Keratinocyte (primary cell): ENCODE measurements around the gene SLCO3A1. TPM values are rescaled to one million over a fixed set of nuclear protein-coding genes. Genes with fewer than 3 reads are reported as not detected.
A peak's percentile ranks its signal among the peaks of the same experiment; 100 is the strongest.

Experiments
- DNase-seq: peaks from one replicate; pipeline ENCODE4 v3.0.0-alpha.2; 2011; ENCODE audit warnings: low read depth, missing footprints, low spot score
- FAIRE-seq: peaks from 2 replicates; lab custom pipeline; 2011; peaks lifted over from hg19 to GRCh38; lab: Jason Lieb, UNC
- H2AFZ ChIP-seq: 2 replicates; pipeline ENCODE4 v1.6.0; 2012; ENCODE audit warnings: low read length, control low read depth, inconsistent platforms; ENCODE audit not compliant: control insufficient read depth
- H3K27ac ChIP-seq: 2 replicates; pipeline ENCODE4 v1.5.1; 2011; ENCODE audit warnings: low read length; ENCODE audit not compliant: control insufficient read depth, insufficient read depth
- H3K27me3 ChIP-seq: 3 replicates; pipeline ENCODE4 v1.6.0; 2011; ENCODE audit warnings: low read length; ENCODE audit not compliant: control insufficient read depth, insufficient read depth; ENCODE audit errors: extremely low read depth
- H3K36me3 ChIP-seq, 2 experiments: 2 replicates in 1 of 2; 3 replicates in 1 of 2; pipeline ENCODE4 v1.5.1; 2011; ENCODE audit warnings: low read length in 2 of 2, mild to moderate bottlenecking in 1 of 2; ENCODE audit not compliant: control insufficient read depth in 2 of 2, insufficient read depth in 2 of 2; ENCODE audit errors: extremely low read depth in 1 of 2
- H3K4me1 ChIP-seq: 3 replicates; pipeline ENCODE4 v1.5.1; 2011; ENCODE audit warnings: low read length; ENCODE audit not compliant: control insufficient read depth, insufficient read depth; ENCODE audit errors: extremely low read depth
- H3K4me2 ChIP-seq: 3 replicates; pipeline ENCODE4 v1.6.0; 2011; ENCODE audit warnings: low read depth, low read length; ENCODE audit not compliant: control insufficient read depth, insufficient read depth; ENCODE audit errors: extremely low read depth
- H3K4me3 ChIP-seq, 3 experiments: fragments of 200-600 bp in 1 of 3; sonication (generic) in 1 of 3; 2 replicates in 2 of 3; 3 replicates in 1 of 3; pipeline ENCODE4 v1.5.1; 2011 to 2016; ENCODE audit warnings: low read length in 3 of 3, mild to moderate bottlenecking in 3 of 3, control low read depth in 2 of 3, inconsistent platforms in 1 of 3, low read depth in 1 of 3, mixed read lengths in 1 of 3, mixed run types in 1 of 3, moderate library complexity in 1 of 3; ENCODE audit not compliant: control insufficient read depth in 2 of 3, insufficient read depth in 2 of 3; ENCODE audit errors: extremely low read depth in 1 of 3
- H3K79me2 ChIP-seq: 2 replicates; pipeline ENCODE4 v1.6.0; 2012; ENCODE audit warnings: low read length; ENCODE audit not compliant: control insufficient read depth, insufficient read depth
- H3K9ac ChIP-seq: 3 replicates; pipeline ENCODE4 v1.6.0; 2011; ENCODE audit warnings: low read length; ENCODE audit not compliant: control insufficient read depth, insufficient read depth; ENCODE audit errors: extremely low read depth
- H3K9me1 ChIP-seq: 3 replicates; pipeline ENCODE4 v1.6.0; 2011; ENCODE audit warnings: low read length; ENCODE audit not compliant: control insufficient read depth, insufficient read depth; ENCODE audit errors: extremely low read depth
- H3K9me3 ChIP-seq: 2 replicates; pipeline ENCODE4 v1.5.1; 2012; ENCODE audit warnings: low read depth, low read length; ENCODE audit not compliant: control insufficient read depth
- H4K20me1 ChIP-seq: 3 replicates; pipeline ENCODE4 v1.6.0; 2011; ENCODE audit warnings: low read length; ENCODE audit not compliant: control insufficient read depth, insufficient read depth; ENCODE audit errors: extremely low read depth
- CTCF ChIP-seq, 3 experiments: IDR thresholded peaks in 1 of 3; conservative IDR thresholded peaks in 1 of 3; optimal IDR thresholded peaks in 1 of 3; 2 replicates in 2 of 3; 3 replicates in 1 of 3; pipeline versions ENCODE3 to v1.5.1; 2011; ENCODE audit warnings: low read length in 3 of 3, mild to moderate bottlenecking in 3 of 3, moderate library complexity in 2 of 3, control low read depth in 1 of 3, inconsistent platforms in 1 of 3; ENCODE audit not compliant: insufficient read depth in 2 of 3; ENCODE audit errors: extremely low read depth in 1 of 3
- EZH2 ChIP-seq: IDR thresholded peaks from one replicate; pipeline ENCODE4 v1.6.1; 2012; ENCODE audit warnings: inconsistent platforms, mild to moderate bottlenecking, low read length, moderate library complexity
- dilution Hi-C: fragments of 300-500 bp; cut with MboI; formaldehyde crosslinking; loops from one replicate; pipeline ENCODE4 v1.7.0; 2020; ENCODE audit warnings: low sequenced_read_pairs; ENCODE audit not compliant: extremely low pct_ligation_motif_present
- polyA plus RNA-seq, 5 experiments: library from polyadenylated mRNA; depleted of rRNA in 3 of 5; stranded (reverse) in 3 of 5; stranded (forward) in 1 of 5; unstranded in 1 of 5; fragments of >200 nt; gene quantifications; 1 replicate in 1 of 5; 2 replicates in 3 of 5; 3 replicates in 1 of 5; pipeline versions ENCODE4 v1.2.1 to v1.2.3, GENCODE V29; 2011 to 2012; ENCODE audit warnings: missing spikeins in 2 of 5, low read depth in 1 of 5, low replicate concordance in 1 of 5

The SLCO3A1 gene
- polyA plus RNA-seq, 1 donor (not counting 4 experiments of a cell fraction or from before 2014, with no cell fraction given), result 21.3 TPM

- dilution Hi-C loops, result no loop called here
- no peak for DNase-seq
These were observed 189.8 kb downstream of the SLCO3A1 start for GRCh38 chr15:92043283-92043682.

GRCh38 chr15:92044203-92044909 lies 190.8 kb downstream of the SLCO3A1 start:
- Histone ChIP-seq H3K9ac (no peak overlapping the region), H3K9me1 (no peaks in the 10 kb centered on the region), H3K27me3 (no peaks in the 10 kb centered on the region), H4K20me1 (no peaks in the 10 kb centered on the region), H3K4me3 (no peak overlapping the region), H2AFZ (no peak overlapping the region), H3K79me2 (peaks cover 11% of the 10 kb centered on the region), H3K4me2 (peak overlapping the region; percentile 9), H3K4me1 (peaks cover 14% of the 10 kb centered on the region), H3K9me3 (no peaks in the 10 kb centered on the region), H3K36me3 (no peaks in the 10 kb centered on the region), H3K27ac (peak overlapping the region; percentile 9)
- FAIRE-seq (no peak), DNase-seq (no peak)
- dilution Hi-C loops, result no loop called here
- TF ChIP-seq EZH2 (no peak), CTCF (optimal IDR thresholded peaks at IDR 0.05 in 1 of 3, IDR thresholded peaks at IDR 0.05 in 1 of 3, conservative IDR thresholded peaks at IDR 0.05 in 1 of 3; ENCODE audit: extremely low read depth in 1 of 3, insufficient read depth in 2 of 3, low read length in 3 of 3) (no peak)

More at GRCh38 chr15:92043283-92043682, 189.8 kb downstream of the SLCO3A1 start:
- H3K4me1 ChIP-seq, result peaks cover 14% of the 10 kb centered on the region
- no peak overlapping the region for H3K4me3 ChIP-seq
- H3K27ac ChIP-seq, result no peak overlapping the region
- H3K9me3 ChIP-seq, result no peaks in the 10 kb centered on the region
- no peaks in the 10 kb centered on the region for H3K36me3 ChIP-seq
- H4K20me1 ChIP-seq, result no peaks in the 10 kb centered on the region
- H3K79me2 ChIP-seq, result peaks cover 10% of the 10 kb centered on the region
- FAIRE-seq, result peak; percentile 86
- TF ChIP-seq CTCF (optimal IDR thresholded peaks at IDR 0.05 in 1 of 3, IDR thresholded peaks at IDR 0.05 in 1 of 3, conservative IDR thresholded peaks at IDR 0.05 in 1 of 3; ENCODE audit: extremely low read depth in 1 of 3, insufficient read depth in 2 of 3, low read length in 3 of 3) (no peak), EZH2 (no peak)
- H3K9ac ChIP-seq, result no peak overlapping the region
- H3K9me1 ChIP-seq, result no peaks in the 10 kb centered on the region
- no peak overlapping the region for H2AFZ ChIP-seq
- no peaks in the 10 kb centered on the region for H3K27me3 ChIP-seq
- H3K4me2 ChIP-seq, result no peak overlapping the region
